ENCODE measurements around the gene SLC2A6. TPM values are rescaled to one million over a fixed set of nuclear protein-coding genes. Genes with fewer than 3 reads are reported as not detected.

Gene SLC2A6
- 3.9 TPM for total RNA-seq
- long read RNA-seq, transcript SLC2A6-201 (9 exons, 2,301 nt) = major isoform, 14 of 68 reads
- long read RNA-seq, transcript SLC2A6-202 (10 exons, 2,528 nt) = major isoform, 14 of 68 reads
- long read RNA-seq, partial matches to known transcripts = 10 of 68 reads
- long read RNA-seq, other reads (novel, unspliced or antisense) = 30 of 68 reads

GRCh38 chr9:133478851-133479711 lies at the start of gene SLC2A6:
Gene SLC2A6 (minus strand): TSS chr9:133479099. CDS start chr9:133479059, 40 bp downstream.
- DNase-seq (ENCODE audit: low spot score) = peak; percentile 94

- DNase-seq (ENCODE audit: low spot score) = no peak
Measured at GRCh38 chr9:133528001-133528875, 49.3 kb upstream of the SLC2A6 start.

- no peak for DNase-seq (ENCODE audit: low spot score)
Measured at GRCh38 chr9:133527444-133527920, 48.6 kb upstream of the SLC2A6 start.

GRCh38 chr9:133526721-133527321 lies 47.9 kb upstream of the SLC2A6 start:
- DNase-seq (ENCODE audit: low spot score) = no peak

- DNase-seq (ENCODE audit: low spot score) = no peak
Measured at GRCh38 chr9:133525677-133526076, 46.8 kb upstream of the SLC2A6 start.

- no peak for DNase-seq (ENCODE audit: low spot score)
Measured at GRCh38 chr9:133524679-133525228, 45.9 kb upstream of the SLC2A6 start, which contains the start of gene MYMK. Gene MYMK (minus strand): TSS chr9:133524959. CDS start chr9:133524844, 115 bp downstream.

- no peak for DNase-seq (ENCODE audit: low spot score)
Measured at GRCh38 chr9:133524146-133524545, 45.2 kb upstream of the SLC2A6 start.

- no peak for DNase-seq (ENCODE audit: low spot score)
Measured at GRCh38 chr9:133523106-133523505, 44.2 kb upstream of the SLC2A6 start.

- DNase-seq (ENCODE audit: low spot score) = no peak
Measured at GRCh38 chr9:133522073-133522910, 43.4 kb upstream of the SLC2A6 start.

GRCh38 chr9:133521122-133522072 lies 42.5 kb upstream of the SLC2A6 start:
- DNase-seq (ENCODE audit: low spot score) = no peak

GRCh38 chr9:133520121-133520835 lies 41.4 kb upstream of the SLC2A6 start:
- DNase-seq (ENCODE audit: low spot score) = no peak

- DNase-seq (ENCODE audit: low spot score) = no peak
Measured at GRCh38 chr9:133519693-133520092, 40.8 kb upstream of the SLC2A6 start.

GRCh38 chr9:133518706-133519449 lies 40.0 kb upstream of the SLC2A6 start:
- DNase-seq (ENCODE audit: low spot score) = no peak

GRCh38 chr9:133518200-133518599 lies 39.3 kb upstream of the SLC2A6 start:
- no peak for DNase-seq (ENCODE audit: low spot score)

GRCh38 chr9:133517711-133518110 lies 38.8 kb upstream of the SLC2A6 start:
- DNase-seq (ENCODE audit: low spot score) = no peak

- DNase-seq (ENCODE audit: low spot score) = no peak
Measured at GRCh38 chr9:133516961-133517350, 38.1 kb upstream of the SLC2A6 start.

GRCh38 chr9:133516256-133516960 lies 37.5 kb upstream of the SLC2A6 start:
- no peak for DNase-seq (ENCODE audit: low spot score)

Data from mesenteric fat pad (tissue), 1 donor.